Kidney epithelial cell (primary cell): ENCODE measurements around the gene ARIH2. TPM values are rescaled to one million over a fixed set of nuclear protein-coding genes. Genes with fewer than 3 reads are reported as not detected.

Source experiments
- DNase-seq: peaks from one replicate; pipeline ENCODE4 v3.0.0-alpha.2; 2010; ENCODE audit warnings: low read depth
- H3K27me3 ChIP-seq: 2 replicates; pipeline ENCODE4 v1.6.0; 2011; ENCODE audit warnings: low read length; ENCODE audit not compliant: control insufficient read depth, insufficient read depth
- H3K36me3 ChIP-seq: 2 replicates; pipeline ENCODE4 v1.5.1; 2011; ENCODE audit warnings: low read length; ENCODE audit not compliant: control insufficient read depth, insufficient read depth
- H3K4me3 ChIP-seq: 2 replicates; pipeline ENCODE4 v1.5.1; 2011; ENCODE audit warnings: low read depth, mild to moderate bottlenecking, control low read depth, low read length
- total RNA-seq: library from RNA; depleted of rRNA; stranded (reverse); fragments of >200 nt; gene quantifications from 2 replicates; pipeline ENCODE4 v1.2.3, GENCODE V29; 2015
- TF ChIP-seq, protein P1 (sequence below): IDR thresholded peaks from 2 replicates; pipeline ENCODE4 v1.5.1; 2011; ENCODE audit warnings: mild to moderate bottlenecking, moderate library complexity, low read length, control low read depth, inconsistent platforms; ENCODE audit not compliant: insufficient read depth, poor library complexity, severe bottlenecking

Gene ARIH2
- total RNA-seq, 1 donor from 2014 or later: 99.9 TPM

DNA sequence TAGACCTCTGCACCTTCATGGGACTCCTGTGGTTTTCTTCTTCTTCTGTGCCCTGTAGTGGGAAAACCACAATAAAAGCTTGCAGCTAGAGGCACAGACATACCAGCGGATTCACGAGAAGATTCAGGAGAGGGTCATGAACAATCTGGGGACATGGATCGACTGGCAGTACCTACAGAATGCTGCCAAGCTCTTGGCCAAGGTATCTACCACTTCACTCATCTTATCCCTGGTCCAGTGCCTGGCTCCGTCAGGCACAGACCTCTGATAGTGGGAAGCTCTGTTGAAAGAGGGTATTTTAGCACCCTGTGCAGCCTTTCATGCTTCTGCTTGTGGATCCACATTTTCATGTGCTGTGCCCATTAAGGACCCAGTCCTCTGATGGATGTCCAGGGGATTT lies 61.7 kb downstream of the ARIH2 start:
- Histone ChIP-seq H3K36me3 (peaks cover 6% of the 10 kb centered on the region), H3K27me3 (no peaks in the 10 kb centered on the region), H3K4me3 (no peak overlapping the region)
- no peak for DNase-seq
- TF ChIP-seq, protein P1, sequence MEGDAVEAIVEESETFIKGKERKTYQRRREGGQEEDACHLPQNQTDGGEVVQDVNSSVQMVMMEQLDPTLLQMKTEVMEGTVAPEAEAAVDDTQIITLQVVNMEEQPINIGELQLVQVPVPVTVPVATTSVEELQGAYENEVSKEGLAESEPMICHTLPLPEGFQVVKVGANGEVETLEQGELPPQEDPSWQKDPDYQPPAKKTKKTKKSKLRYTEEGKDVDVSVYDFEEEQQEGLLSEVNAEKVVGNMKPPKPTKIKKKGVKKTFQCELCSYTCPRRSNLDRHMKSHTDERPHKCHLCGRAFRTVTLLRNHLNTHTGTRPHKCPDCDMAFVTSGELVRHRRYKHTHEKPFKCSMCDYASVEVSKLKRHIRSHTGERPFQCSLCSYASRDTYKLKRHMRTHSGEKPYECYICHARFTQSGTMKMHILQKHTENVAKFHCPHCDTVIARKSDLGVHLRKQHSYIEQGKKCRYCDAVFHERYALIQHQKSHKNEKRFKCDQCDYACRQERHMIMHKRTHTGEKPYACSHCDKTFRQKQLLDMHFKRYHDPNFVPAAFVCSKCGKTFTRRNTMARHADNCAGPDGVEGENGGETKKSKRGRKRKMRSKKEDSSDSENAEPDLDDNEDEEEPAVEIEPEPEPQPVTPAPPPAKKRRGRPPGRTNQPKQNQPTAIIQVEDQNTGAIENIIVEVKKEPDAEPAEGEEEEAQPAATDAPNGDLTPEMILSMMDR: no peak

DNA sequence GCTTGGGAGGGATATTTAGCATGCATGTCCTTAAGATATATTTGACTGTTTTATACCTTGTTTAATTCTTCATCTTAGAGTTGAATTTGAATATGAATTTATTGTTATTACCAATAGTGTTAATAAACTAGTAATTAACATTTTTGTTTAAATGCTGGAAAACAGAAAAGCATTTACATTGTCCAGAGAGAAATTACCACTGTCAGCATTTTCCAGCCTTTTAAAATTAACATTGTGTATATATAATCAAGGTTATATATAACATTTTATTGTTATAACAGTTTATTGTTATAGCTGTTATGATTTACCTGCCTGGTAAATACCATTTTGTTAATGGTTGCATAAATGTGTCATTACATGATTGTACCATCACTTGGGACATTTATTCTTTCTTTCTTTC lies 63.4 kb downstream of the ARIH2 start:
- H3K27me3 ChIP-seq: no peaks in the 10 kb centered on the region
- H3K36me3 ChIP-seq: peaks cover 6% of the 10 kb centered on the region

DNA sequence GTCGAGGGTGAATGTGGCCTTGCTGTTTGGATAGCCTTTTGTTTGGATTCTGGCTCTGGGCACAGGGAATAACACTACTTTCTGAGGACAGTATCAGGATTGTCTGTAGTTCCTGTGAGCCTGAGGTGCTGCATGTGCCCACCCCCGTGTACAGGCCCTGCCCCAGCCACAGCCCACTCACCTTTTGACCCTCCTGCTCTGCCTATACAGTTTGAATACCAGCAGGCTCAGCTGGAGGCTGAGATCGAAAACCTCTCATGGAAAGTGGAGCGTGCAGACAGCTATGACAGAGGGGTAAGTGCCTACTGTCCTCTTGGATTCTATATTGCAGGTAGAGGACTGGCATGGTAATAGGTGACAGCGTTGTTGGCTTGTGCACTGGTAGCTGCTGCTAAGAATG lies 64.0 kb downstream of the ARIH2 start:
- Histone ChIP-seq H3K36me3 (peaks cover 6% of the 10 kb centered on the region), H3K27me3 (no peaks in the 10 kb centered on the region), H3K4me3 (no peak overlapping the region)
- DNase-seq: no peak
- TF ChIP-seq, protein P1: no peak

More for the DNA sequence above, 63.4 kb downstream of the ARIH2 start:
- H3K4me3 ChIP-seq: no peak overlapping the region
- no peak for DNase-seq
- TF ChIP-seq, protein P1: no peak

DNA sequence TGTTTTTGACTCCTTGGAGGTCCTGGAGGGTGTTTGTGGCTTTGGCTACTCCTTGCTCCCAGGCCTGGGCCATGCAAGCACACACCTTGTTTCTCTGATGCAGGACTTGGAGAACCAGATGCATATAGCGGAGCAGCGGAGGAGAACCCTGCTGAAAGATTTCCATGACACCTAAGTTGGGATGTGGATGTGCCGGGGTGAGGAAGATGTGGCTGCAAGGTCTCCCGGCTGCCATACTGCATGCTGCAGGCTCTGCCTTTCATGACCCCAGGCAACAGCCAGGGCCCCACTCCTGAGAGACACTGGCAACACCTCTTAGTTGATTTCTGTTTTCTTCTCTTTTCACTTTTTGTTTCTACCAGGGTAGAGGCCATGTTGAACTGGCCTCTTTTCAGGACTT lies 64.5 kb downstream of the ARIH2 start:
- TF ChIP-seq, protein P1: no peak
- no peak for DNase-seq
- no peak overlapping the region for H3K4me3 ChIP-seq
- no peaks in the 10 kb centered on the region for H3K27me3 ChIP-seq
- H3K36me3 ChIP-seq: peaks cover 6% of the 10 kb centered on the region

DNA sequence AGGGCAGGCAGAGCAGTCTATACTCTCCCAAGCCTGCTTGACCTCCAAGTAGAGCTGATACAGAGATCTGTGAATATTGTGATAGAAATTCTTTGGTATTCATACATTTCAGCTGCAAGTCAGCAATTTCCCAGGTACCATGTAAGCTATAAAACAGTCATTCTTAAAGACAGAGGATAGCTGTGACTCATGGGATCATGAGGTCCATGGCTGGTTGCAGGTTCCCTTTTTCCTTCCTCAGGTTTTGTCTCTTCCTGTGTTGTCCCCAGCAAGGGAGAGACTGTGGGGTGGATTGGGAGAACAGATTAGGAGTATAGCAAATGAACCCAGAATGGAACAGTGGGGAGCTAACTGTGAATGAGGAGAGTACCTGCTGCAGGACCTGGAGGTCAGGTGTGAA lies 66.0 kb downstream of the ARIH2 start:
- H3K27me3 ChIP-seq: no peaks in the 10 kb centered on the region
- H3K36me3 ChIP-seq: peaks cover 2% of the 10 kb centered on the region
- H3K4me3 ChIP-seq: no peak overlapping the region
- no peak for DNase-seq
- TF ChIP-seq, protein P1: no peak

DNA sequence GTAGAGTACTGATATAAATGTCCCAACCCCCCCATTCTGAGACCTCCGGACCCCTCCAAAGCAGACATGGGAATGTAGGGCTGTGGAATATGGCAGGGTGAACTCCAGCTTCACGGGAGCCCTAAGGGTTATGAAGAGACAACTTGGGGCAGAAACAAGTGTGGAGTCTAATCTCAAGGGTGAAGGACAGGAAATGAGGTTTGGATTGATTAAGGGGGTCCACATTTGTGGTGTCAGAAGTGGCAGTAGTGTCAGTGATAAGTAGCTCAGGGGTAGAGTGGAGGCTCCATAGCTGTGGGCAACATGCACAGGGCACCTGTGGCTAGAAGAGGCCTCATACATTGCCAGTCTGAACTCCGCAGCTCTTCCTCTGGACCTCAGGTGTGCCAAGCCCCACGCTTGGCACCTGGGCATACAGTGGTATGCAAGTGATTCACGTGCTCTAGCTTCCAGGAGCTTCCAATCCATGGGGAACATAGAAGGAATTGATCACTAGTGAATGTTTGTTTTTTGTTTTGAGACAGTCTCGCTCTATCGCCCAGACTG lies 67.3 kb downstream of the ARIH2 start:
- TF ChIP-seq, protein P1: no peak
- Histone ChIP-seq H3K4me3 (no peak overlapping the region), H3K27me3 (no peaks in the 10 kb centered on the region), H3K36me3 (peaks cover 2% of the 10 kb centered on the region)
- DNase-seq: no peak
